KBM-7 (cell line): Measurements from ENCODE around the gene REPIN1.
A peak's percentile ranks its signal among the peaks of the same experiment; 100 is the strongest.

Experiments used
- DNase-seq: peaks from one replicate; pipeline ENCODE4 v3.0.0-alpha.2; 2015
- in situ Hi-C: fragments of 300-500 bp; cut with MboI; formaldehyde crosslinking; loops from 2 replicates; pipeline ENCODE4 v1.14.3; 2020; ENCODE audit warnings: low sequenced_read_pairs, low pct_unique_long_range_greater_than_20kb, mixed read lengths

Gene REPIN1

GRCh38 chr7:150371996-150372270, 3.3 kb downstream of the REPIN1 start:
- in situ Hi-C loops: no loop called here
- no peak for DNase-seq

- in situ Hi-C loops: no loop called here
- no peak for DNase-seq
Observed at GRCh38 chr7:150372271-150373048, 3.8 kb downstream of the REPIN1 start.

GRCh38 chr7:150373049-150373801, 4.6 kb downstream of the REPIN1 start:
- in situ Hi-C loops: no loop called here
- no peak for DNase-seq

- in situ Hi-C loops: no loop called here
- no peak for DNase-seq
Observed at GRCh38 chr7:150374026-150374425, 5.4 kb downstream of the REPIN1 start.

- in situ Hi-C loops: no loop called here
Observed at GRCh38 chr7:150374472-150374871, 5.8 kb downstream of the REPIN1 start.

GRCh38 chr7:150375662-150376521, 7.3 kb downstream of the REPIN1 start:
- DNase-seq: no peak
- in situ Hi-C loops: no loop called here

More at GRCh38 chr7:150374472-150374871, 5.8 kb downstream of the REPIN1 start:
- no peak for DNase-seq

- DNase-seq: no peak
- in situ Hi-C loops: no loop called here
Observed at GRCh38 chr7:150376560-150376959, 7.9 kb downstream of the REPIN1 start.

- DNase-seq: no peak
- in situ Hi-C loops: no loop called here
Observed at GRCh38 chr7:150377196-150377595, 8.6 kb downstream of the REPIN1 start.

- no peak for DNase-seq
- in situ Hi-C loops: no loop called here
Observed at GRCh38 chr7:150377635-150378034, 9.0 kb downstream of the REPIN1 start.

- DNase-seq: peak; percentile 72
- in situ Hi-C loops: no loop called here
Observed at GRCh38 chr7:150378115-150378852, 9.7 kb downstream of the REPIN1 start.

- in situ Hi-C loops: no loop called here
- peak; percentile 94 for DNase-seq
Observed at GRCh38 chr7:150378853-150379440, 10.3 kb downstream of the REPIN1 start, which contains the start of gene ZNF775. Gene ZNF775, plus strand, starts transcription at chr7:150379330. Its CDS starts 9,141 bp downstream, at chr7:150388471.

- peak; percentile 41 for DNase-seq
- in situ Hi-C loops: no loop called here
Observed at GRCh38 chr7:150379441-150380379, 11.1 kb downstream of the REPIN1 start.

GRCh38 chr7:150380463-150380862, 11.8 kb downstream of the REPIN1 start:
- in situ Hi-C loops: no loop called here
- no peak for DNase-seq

- no peak for DNase-seq
- in situ Hi-C loops: no loop called here
Observed at GRCh38 chr7:150381096-150381495, 12.5 kb downstream of the REPIN1 start.

GRCh38 chr7:150381785-150382122, 13.1 kb downstream of the REPIN1 start:
- in situ Hi-C loops: no loop called here
- no peak for DNase-seq

GRCh38 chr7:150382123-150382843, 13.7 kb downstream of the REPIN1 start:
- DNase-seq: no peak
- in situ Hi-C loops: no loop called here

GRCh38 chr7:150382844-150383225, 14.2 kb downstream of the REPIN1 start:
- no peak for DNase-seq
- in situ Hi-C loops: no loop called here
